GM12878 (cell line): Measurements from ENCODE around the gene PCK1. TPM values are rescaled to one million over a fixed set of nuclear protein-coding genes. Genes with fewer than 3 reads are reported as not detected.

ENCODE experiments used
- ATAC-seq: fragments of 200-7000 bp; cut with Tn5 transposase; 3 replicates; pipeline ENCODE4 v1.9.1; 2020; ENCODE audit warnings: mild to moderate bottlenecking, moderate library complexity
- BruUV-seq: library from RNA; stranded (reverse); fragments of 400-500 nt; replicated peaks from 2 replicates; lab custom pipeline; 2021; lab: Mats Ljungman, UMichigan
- CTCF ChIA-PET: fragments of 300-600 bp; sonication (Branson Sonifier 250); formaldehyde crosslinking; extraction: SDS; loops from one replicate; lab custom pipeline; 2021; ENCODE audit warnings: inconsistent platforms; lab: Yijun Ruan, JAX
- POLR2A ChIA-PET: fragments of 350-600 bp; formaldehyde crosslinking; extraction: SDS; loops from one replicate; lab custom pipeline; 2021; ENCODE audit warnings: inconsistent platforms; lab: Charles Lee
- RAD21 ChIA-PET: fragments of 300-600 bp; sonication (Branson Sonifier 250); formaldehyde crosslinking; loops from one replicate; lab custom pipeline; 2023; ENCODE audit warnings: antibody characterized with exemption; ENCODE audit not compliant: unreplicated experiment; lab: Charles Lee
- SMC1A ChIA-PET: fragments of 300-600 bp; sonication (Branson Sonifier 250); formaldehyde crosslinking; loops from one replicate; lab custom pipeline; 2023; ENCODE audit not compliant: unreplicated experiment, uncharacterized antibody; lab: Charles Lee
- DNase-seq: peaks from one replicate; pipeline ENCODE4 v3.0.0-alpha.2; 2011; ENCODE audit warnings: low read depth, low spot score
- FAIRE-seq: peaks from 3 replicates; lab custom pipeline; 2011; peaks lifted over from hg19 to GRCh38; lab: Jason Lieb, UNC
- H2AFZ ChIP-seq: 2 replicates; pipeline ENCODE4 v1.6.0; 2011; ENCODE audit warnings: low read depth, low read length, control low read depth; ENCODE audit not compliant: control insufficient read depth
- H3K27ac ChIP-seq: 2 replicates; pipeline ENCODE4 v1.5.1; 2011; ENCODE audit warnings: control low read depth; ENCODE audit not compliant: control insufficient read depth, insufficient read depth
- H3K27me3 ChIP-seq, 2 experiments: replicated peaks in 1 of 2; 2 replicates each; pipeline versions ENCODE4 v1.6.0 to v1.6.1; 2011; ENCODE audit warnings: low read length in 1 of 2; ENCODE audit not compliant: control insufficient read depth in 2 of 2, insufficient read depth in 2 of 2
- H3K36me3 ChIP-seq, 2 experiments: 2 replicates each; pipeline ENCODE4 v1.5.1; 2011; ENCODE audit warnings: low read length in 1 of 2; ENCODE audit not compliant: control insufficient read depth in 2 of 2, insufficient read depth in 2 of 2
- H3K4me1 ChIP-seq: 2 replicates; pipeline ENCODE4 v1.6.1; 2011; ENCODE audit warnings: mild to moderate bottlenecking, low read length, moderate library complexity, mixed read lengths; ENCODE audit not compliant: control insufficient read depth, insufficient read depth
- H3K4me2 ChIP-seq: 2 replicates; pipeline ENCODE4 v1.6.0; 2011; ENCODE audit warnings: control low read depth; ENCODE audit not compliant: control insufficient read depth, insufficient read depth
- H3K4me3 ChIP-seq: fragments of 200-600 bp; sonication (generic); 2 replicates; pipeline ENCODE4 v1.5.1; 2016
- H3K79me2 ChIP-seq: 2 replicates; pipeline ENCODE4 v1.6.0; 2011; ENCODE audit warnings: low read length; ENCODE audit not compliant: control insufficient read depth, insufficient read depth
- H3K9ac ChIP-seq: 2 replicates; pipeline ENCODE4 v1.8.0; 2011; ENCODE audit warnings: low read length, control low read depth, mixed read lengths; ENCODE audit not compliant: control insufficient read depth, insufficient read depth
- H3K9me3 ChIP-seq: replicated peaks from 3 replicates; pipeline ENCODE4 v1.5.1; 2011; ENCODE audit warnings: mild to moderate bottlenecking, low read length; ENCODE audit not compliant: control insufficient read depth, insufficient read depth
- H4K20me1 ChIP-seq: 2 replicates; pipeline ENCODE4 v1.6.0; 2011; ENCODE audit not compliant: control insufficient read depth, insufficient read depth
- BACH1 ChIP-seq: fragments of 450-650 bp; IDR thresholded peaks from 2 replicates; pipeline ENCODE4 v1.6.1; 2017; ENCODE audit warnings: mild to moderate bottlenecking, borderline replicate concordance
- CBFB ChIP-seq: IDR thresholded peaks from 2 replicates; pipeline ENCODE4 v1.6.1; 2016; ENCODE audit warnings: antibody characterized with exemption, low read depth
- NFYB ChIP-seq: IDR thresholded peaks from 2 replicates; pipeline ENCODE4 v1.6.1; 2011; ENCODE audit warnings: low read depth, mild to moderate bottlenecking, low read length, improper control_type of control experiment, moderate library complexity; ENCODE audit not compliant: insufficient read depth
- STAT1 ChIP-seq: fragments of 450-650 bp; conservative IDR thresholded peaks from 2 replicates; pipeline ENCODE4 v1.6.1; 2014; ENCODE audit warnings: antibody characterized with exemption, mild to moderate bottlenecking
- WGBS: methylation state at CpG from one replicate; pipeline ENCODE4 v1.1.6; 2016; ENCODE audit warnings: low lambda C conversion rate; ENCODE audit not compliant: insufficient replicate concordance, insufficient coverage; ENCODE audit errors: missing lambda C conversion rate; 5-methylcytosine and 5-hydroxymethylcytosine counted together
- in situ Hi-C: fragments of 300-500 bp; cut with MboI; formaldehyde crosslinking; loops from 9 replicates; pipeline ENCODE4 v1.14.3; 2018; ENCODE audit warnings: mixed read lengths
- intact Hi-C: fragments of 100-400 bp; cut with micrococcal nuclease; formaldehyde crosslinking; loops from one replicate; pipeline ENCODE4 v1.14.2; 2022; ENCODE audit not compliant: unreplicated experiment
- polyA plus RNA-seq, 11 experiments: library from polyadenylated mRNA; depleted of rRNA in 4 of 11; unstranded in 6 of 11; stranded (reverse) in 5 of 11; fragments of >200 nt; fragmentation: Nextera tagmentation in 4 of 11; fragmentation: Illumina TruSeq in 1 of 11; extraction: Ambion mirVana in 4 of 11; extraction: Trizol in 1 of 11; gene quantifications; 1 replicate in 1 of 11; 2 replicates in 10 of 11; pipeline versions ENCODE4 v1.2.1 to v1.2.3, GENCODE V29; 2011 to 2016; ENCODE audit warnings: inconsistent platforms in 2 of 11, missing spikeins in 2 of 11, low read depth in 1 of 11
- total RNA-seq, 4 experiments: library from RNA; depleted of rRNA in 3 of 4; stranded (reverse); fragments of >200 nt in 3 of 4; fragmentation: Illumina TruSeq in 1 of 4; extraction: Trizol in 1 of 4; gene quantifications; 2 replicates each; pipeline versions ENCODE4 v1.2.1 to v1.2.3, GENCODE V29; 2013 to 2021
- TF ChIP-seq, protein P1 (sequence below): IDR thresholded peaks from 2 replicates; pipeline ENCODE4 v1.6.1; 2012; ENCODE audit warnings: low read depth, low read length, improper control_type of control experiment
- TF ChIP-seq, protein P2 (sequence below): fragments of 450-650 bp; IDR thresholded peaks from 2 replicates; pipeline ENCODE4 v1.6.1; 2017; ENCODE audit warnings: mild to moderate bottlenecking, low read depth, inconsistent platforms; ENCODE audit not compliant: poor library complexity, severe bottlenecking
- TF ChIP-seq, protein P3 (sequence below): IDR thresholded peaks from 2 replicates; pipeline ENCODE4 v1.6.1; 2011; ENCODE audit warnings: mild to moderate bottlenecking, low read depth, low read length, moderate library complexity; ENCODE audit not compliant: insufficient replicate concordance
- TF ChIP-seq, protein P4 (sequence below): fragments of 450-650 bp; IDR thresholded peaks from 2 replicates; pipeline ENCODE4 v1.6.1; 2014; ENCODE audit warnings: mild to moderate bottlenecking
- TF ChIP-seq, protein P5 (sequence below): IDR thresholded peaks from 2 replicates; pipeline ENCODE4 v1.6.1; 2012; ENCODE audit warnings: low read length, inconsistent platforms
- TF ChIP-seq, protein P6 (sequence below): fragments of 450-650 bp; formaldehyde crosslinking; IDR thresholded peaks from 2 replicates; pipeline ENCODE4 v1.4.0; 2020; ENCODE audit warnings: mild to moderate bottlenecking, moderate library complexity

The PCK1 gene
- total and polyA plus RNA-seq, 10 of the 15 experiments (the other 5 are each of a cell fraction or from before 2014, with no cell fraction given): 0.02 to 0.33 (median 0.09) TPM; not detected in 5

DNA sequence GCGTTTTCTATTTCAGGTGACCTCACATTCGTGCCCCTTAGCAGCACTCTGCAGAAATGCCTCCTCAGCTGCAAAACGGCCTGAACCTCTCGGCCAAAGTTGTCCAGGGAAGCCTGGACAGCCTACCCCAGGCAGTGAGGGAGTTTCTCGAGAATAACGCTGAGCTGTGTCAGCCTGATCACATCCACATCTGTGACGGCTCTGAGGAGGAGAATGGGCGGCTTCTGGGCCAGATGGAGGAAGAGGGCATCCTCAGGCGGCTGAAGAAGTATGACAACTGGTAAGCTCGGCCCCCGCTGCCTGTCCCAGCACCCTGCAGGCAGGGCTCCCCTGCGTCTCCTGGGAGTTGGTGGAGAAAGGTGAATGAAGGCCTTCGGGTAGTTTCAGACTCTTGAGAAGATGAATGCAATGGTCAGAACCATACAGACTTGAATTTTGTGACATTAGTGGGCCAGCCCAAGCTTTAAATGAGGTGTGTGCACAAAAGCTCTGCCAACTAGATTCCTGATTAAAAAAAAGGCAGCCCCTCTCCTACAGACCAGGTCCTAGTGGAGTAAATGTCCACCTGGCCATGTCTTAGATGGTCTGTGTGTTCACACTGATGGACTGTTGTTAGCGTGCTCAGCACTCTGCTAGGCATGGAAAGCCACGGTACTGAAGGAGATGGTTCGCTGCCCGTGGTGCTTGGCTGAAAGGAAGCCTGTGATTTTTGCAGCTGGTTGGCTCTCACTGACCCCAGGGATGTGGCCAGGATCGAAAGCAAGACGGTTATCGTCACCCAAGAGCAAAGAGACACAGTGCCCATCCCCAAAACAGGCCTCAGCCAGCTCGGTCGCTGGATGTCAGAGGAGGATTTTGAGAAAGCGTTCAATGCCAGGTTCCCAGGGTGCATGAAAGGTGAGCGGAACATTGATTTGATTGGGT, 708 bp downstream of the PCK1 start:
- ChIA-PET RAD21 (no interaction called here), POLR2A (no interaction called here), SMC1A (interaction anchor here (0.8 kb wide), 1 partner anchor 12 kb away, joined by 3 read pairs; no protein-coding TSS in a partner anchor), CTCF (interaction anchor here (1.7 kb wide), 1 partner anchor 45 kb away, joined by 5 read pairs; no protein-coding TSS in a partner anchor)
- Histone ChIP-seq H3K79me2 (no peaks in the 10 kb centered on the region), H3K27me3 (peaks cover 2 to 7% of the 10 kb centered on the region in 2 experiments; a peak in 3 of 4 replicates), H3K4me3 (no peak overlapping the region), H3K9ac (no peak overlapping the region), H2AFZ (no peak overlapping the region), H3K36me3 (no peaks in the 10 kb centered on the region), H3K4me2 (no peak overlapping the region), H4K20me1 (no peaks in the 10 kb centered on the region; the same call in 1 of the 2 replicates), H3K27ac (no peak overlapping the region), H3K9me3 (no peaks in the 10 kb centered on the region), H3K4me1 (no peaks in the 10 kb centered on the region)
- DNase-seq (no peak), ATAC-seq (no peak), FAIRE-seq (no peak)
- BruUV-seq: no TSS peak
- in situ Hi-C loops (no loop called here), intact Hi-C loops (no loop called here)
- 23% methylated on average over 24 of the region's 24 CpGs for WGBS
- TF ChIP-seq, protein P1, sequence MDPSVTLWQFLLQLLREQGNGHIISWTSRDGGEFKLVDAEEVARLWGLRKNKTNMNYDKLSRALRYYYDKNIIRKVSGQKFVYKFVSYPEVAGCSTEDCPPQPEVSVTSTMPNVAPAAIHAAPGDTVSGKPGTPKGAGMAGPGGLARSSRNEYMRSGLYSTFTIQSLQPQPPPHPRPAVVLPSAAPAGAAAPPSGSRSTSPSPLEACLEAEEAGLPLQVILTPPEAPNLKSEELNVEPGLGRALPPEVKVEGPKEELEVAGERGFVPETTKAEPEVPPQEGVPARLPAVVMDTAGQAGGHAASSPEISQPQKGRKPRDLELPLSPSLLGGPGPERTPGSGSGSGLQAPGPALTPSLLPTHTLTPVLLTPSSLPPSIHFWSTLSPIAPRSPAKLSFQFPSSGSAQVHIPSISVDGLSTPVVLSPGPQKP: no peak
- TF ChIP-seq STAT1 (no peak), NFYB (no peak), BACH1 (no peak), CBFB (no peak)
- TF ChIP-seq, protein P2, sequence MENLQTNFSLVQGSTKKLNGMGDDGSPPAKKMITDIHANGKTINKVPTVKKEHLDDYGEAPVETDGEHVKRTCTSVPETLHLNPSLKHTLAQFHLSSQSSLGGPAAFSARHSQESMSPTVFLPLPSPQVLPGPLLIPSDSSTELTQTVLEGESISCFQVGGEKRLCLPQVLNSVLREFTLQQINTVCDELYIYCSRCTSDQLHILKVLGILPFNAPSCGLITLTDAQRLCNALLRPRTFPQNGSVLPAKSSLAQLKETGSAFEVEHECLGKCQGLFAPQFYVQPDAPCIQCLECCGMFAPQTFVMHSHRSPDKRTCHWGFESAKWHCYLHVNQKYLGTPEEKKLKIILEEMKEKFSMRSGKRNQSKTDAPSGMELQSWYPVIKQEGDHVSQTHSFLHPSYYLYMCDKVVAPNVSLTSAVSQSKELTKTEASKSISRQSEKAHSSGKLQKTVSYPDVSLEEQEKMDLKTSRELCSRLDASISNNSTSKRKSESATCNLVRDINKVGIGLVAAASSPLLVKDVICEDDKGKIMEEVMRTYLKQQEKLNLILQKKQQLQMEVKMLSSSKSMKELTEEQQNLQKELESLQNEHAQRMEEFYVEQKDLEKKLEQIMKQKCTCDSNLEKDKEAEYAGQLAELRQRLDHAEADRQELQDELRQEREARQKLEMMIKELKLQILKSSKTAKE: no peak
- TF ChIP-seq, protein P3, sequence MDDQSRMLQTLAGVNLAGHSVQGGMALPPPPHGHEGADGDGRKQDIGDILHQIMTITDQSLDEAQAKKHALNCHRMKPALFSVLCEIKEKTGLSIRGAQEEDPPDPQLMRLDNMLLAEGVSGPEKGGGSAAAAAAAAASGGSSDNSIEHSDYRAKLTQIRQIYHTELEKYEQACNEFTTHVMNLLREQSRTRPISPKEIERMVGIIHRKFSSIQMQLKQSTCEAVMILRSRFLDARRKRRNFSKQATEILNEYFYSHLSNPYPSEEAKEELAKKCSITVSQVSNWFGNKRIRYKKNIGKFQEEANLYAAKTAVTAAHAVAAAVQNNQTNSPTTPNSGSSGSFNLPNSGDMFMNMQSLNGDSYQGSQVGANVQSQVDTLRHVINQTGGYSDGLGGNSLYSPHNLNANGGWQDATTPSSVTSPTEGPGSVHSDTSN: no peak
- TF ChIP-seq, protein P4, sequence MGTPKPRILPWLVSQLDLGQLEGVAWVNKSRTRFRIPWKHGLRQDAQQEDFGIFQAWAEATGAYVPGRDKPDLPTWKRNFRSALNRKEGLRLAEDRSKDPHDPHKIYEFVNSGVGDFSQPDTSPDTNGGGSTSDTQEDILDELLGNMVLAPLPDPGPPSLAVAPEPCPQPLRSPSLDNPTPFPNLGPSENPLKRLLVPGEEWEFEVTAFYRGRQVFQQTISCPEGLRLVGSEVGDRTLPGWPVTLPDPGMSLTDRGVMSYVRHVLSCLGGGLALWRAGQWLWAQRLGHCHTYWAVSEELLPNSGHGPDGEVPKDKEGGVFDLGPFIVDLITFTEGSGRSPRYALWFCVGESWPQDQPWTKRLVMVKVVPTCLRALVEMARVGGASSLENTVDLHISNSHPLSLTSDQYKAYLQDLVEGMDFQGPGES: no peak
- TF ChIP-seq, protein P5, sequence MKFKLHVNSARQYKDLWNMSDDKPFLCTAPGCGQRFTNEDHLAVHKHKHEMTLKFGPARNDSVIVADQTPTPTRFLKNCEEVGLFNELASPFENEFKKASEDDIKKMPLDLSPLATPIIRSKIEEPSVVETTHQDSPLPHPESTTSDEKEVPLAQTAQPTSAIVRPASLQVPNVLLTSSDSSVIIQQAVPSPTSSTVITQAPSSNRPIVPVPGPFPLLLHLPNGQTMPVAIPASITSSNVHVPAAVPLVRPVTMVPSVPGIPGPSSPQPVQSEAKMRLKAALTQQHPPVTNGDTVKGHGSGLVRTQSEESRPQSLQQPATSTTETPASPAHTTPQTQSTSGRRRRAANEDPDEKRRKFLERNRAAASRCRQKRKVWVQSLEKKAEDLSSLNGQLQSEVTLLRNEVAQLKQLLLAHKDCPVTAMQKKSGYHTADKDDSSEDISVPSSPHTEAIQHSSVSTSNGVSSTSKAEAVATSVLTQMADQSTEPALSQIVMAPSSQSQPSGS: no peak
- TF ChIP-seq, protein P6, sequence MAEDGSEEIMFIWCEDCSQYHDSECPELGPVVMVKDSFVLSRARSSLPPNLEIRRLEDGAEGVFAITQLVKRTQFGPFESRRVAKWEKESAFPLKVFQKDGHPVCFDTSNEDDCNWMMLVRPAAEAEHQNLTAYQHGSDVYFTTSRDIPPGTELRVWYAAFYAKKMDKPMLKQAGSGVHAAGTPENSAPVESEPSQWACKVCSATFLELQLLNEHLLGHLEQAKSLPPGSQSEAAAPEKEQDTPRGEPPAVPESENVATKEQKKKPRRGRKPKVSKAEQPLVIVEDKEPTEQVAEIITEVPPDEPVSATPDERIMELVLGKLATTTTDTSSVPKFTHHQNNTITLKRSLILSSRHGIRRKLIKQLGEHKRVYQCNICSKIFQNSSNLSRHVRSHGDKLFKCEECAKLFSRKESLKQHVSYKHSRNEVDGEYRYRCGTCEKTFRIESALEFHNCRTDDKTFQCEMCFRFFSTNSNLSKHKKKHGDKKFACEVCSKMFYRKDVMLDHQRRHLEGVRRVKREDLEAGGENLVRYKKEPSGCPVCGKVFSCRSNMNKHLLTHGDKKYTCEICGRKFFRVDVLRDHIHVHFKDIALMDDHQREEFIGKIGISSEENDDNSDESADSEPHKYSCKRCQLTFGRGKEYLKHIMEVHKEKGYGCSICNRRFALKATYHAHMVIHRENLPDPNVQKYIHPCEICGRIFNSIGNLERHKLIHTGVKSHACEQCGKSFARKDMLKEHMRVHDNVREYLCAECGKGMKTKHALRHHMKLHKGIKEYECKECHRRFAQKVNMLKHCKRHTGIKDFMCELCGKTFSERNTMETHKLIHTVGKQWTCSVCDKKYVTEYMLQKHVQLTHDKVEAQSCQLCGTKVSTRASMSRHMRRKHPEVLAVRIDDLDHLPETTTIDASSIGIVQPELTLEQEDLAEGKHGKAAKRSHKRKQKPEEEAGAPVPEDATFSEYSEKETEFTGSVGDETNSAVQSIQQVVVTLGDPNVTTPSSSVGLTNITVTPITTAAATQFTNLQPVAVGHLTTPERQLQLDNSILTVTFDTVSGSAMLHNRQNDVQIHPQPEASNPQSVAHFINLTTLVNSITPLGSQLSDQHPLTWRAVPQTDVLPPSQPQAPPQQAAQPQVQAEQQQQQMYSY (CRISPR knock-in tag): no peak
